Adipose tissue (tissue), 3 donors: ENCODE results near the gene SH2D1A. TPM values are rescaled to one million over a fixed set of nuclear protein-coding genes. Genes with fewer than 3 reads are reported as not detected.

Experiments used
- H3K27ac ChIP-seq: one replicate; pipeline ENCODE4 v1.5.1; 2013; ENCODE audit warnings: low read depth, low read length
- WGBS, 3 donors: extraction: QIAGEN DNeasy Blood & Tissue Kit; methylation state at CpG; one replicate each; pipeline ENCODE4 v1.1.7; 2013; 5-methylcytosine and 5-hydroxymethylcytosine counted together
- polyA plus RNA-seq, 3 donors: library from polyadenylated mRNA; stranded (reverse); fragments of 200-250 nt; gene quantifications; one replicate each; pipeline ENCODE4 v1.2.3, GENCODE V29; 2013
- donor health status: healthy with polysubstance abuse.
- donor health status: Bipolar disorder and iron deficiency.
- donor health status: healthy.

SH2D1A gene
- polyA plus RNA-seq, 3 donors, result 0.11 to 0.49 (median 0.14) TPM

GRCh38 chrX:124347242-124347641, 879 bp downstream of the SH2D1A start:
- H3K27ac ChIP-seq, result no peak overlapping the region
- WGBS, 3 donors, result 47 to 68% (median 57%) methylated on average over 5 of the region's 5 CpGs

GRCh38 chrX:124348182-124348581, 1.8 kb downstream of the SH2D1A start:
- whole genome bisulfite sequencing, 3 donors, result 62 to 82% (median 70%) methylated on average over 5 of the region's 5 CpGs
- H3K27ac ChIP-seq, result no peak overlapping the region

GRCh38 chrX:124348885-124349453, 2.6 kb downstream of the SH2D1A start:
- no peak overlapping the region for H3K27ac ChIP-seq
- WGBS, 3 donors, result 92 to 95% (median 92%) methylated on average over 6 of the region's 6 CpGs

- WGBS, 3 donors, result 48 to 73% (median 62%) methylated on average over 2 of the region's 2 CpGs
- H3K27ac ChIP-seq, result no peak overlapping the region
Measured at GRCh38 chrX:124354648-124355047, 8.3 kb downstream of the SH2D1A start.

- WGBS, 3 donors, result 44 to 65% (median 51%) methylated on average over 3 of the region's 3 CpGs
- H3K27ac ChIP-seq, result no peak overlapping the region
Measured at GRCh38 chrX:124358800-124359383, 12.5 kb downstream of the SH2D1A start.

DNA sequence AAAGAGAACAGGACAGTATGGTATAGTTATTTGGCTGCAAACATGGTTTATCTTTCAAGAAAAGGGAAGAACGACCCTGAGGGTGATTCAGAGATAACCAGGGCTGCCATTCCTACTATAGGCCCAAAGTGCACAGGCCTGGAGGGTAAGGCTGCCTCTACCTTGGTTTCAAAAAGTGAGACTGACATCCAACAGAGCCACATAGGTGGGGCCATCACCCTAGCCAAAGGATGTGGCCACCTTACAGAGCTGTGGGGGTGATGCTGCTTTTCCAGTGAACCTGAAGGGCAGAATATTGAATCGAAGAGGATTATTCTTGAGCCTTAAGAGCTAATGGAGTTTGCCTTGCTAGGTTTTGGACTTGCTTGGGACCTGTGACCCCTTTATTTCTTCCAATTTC, 15.7 kb downstream of the SH2D1A start:
- H3K27ac ChIP-seq, result no peak overlapping the region
- 55 to 78% (median 77%) methylated on average over 2 of the region's 2 CpGs for WGBS, 3 donors

- no peak overlapping the region for H3K27ac ChIP-seq
- WGBS, 3 donors, result 60 to 90% (median 75%) methylated on average over 1 of the region's 1 CpG
Measured at GRCh38 chrX:124362761-124363160, 16.4 kb downstream of the SH2D1A start.

DNA sequence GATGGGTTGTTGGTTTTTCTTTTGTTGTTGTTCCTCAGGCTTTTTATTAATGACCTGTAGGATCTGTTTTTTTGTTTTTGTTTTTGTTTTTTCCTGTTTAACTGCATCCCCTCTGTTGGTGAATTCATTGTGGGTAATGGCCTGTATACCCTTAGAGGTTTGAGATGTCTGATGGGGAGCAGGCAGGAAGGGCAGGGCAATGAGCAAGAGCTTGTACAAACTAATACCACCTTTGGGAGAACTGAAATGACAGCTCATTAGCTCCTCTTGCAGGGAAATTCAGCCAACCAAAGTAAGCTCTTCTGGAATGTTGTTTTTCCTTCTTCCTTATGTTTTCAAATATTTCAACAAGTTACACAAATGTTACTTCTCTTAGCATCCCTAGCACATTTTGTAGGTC, 23.4 kb downstream of the SH2D1A start:
- H3K27ac ChIP-seq, result no peak overlapping the region

GRCh38 chrX:124373348-124373747, 27.0 kb downstream of the SH2D1A start:
- no peak overlapping the region for H3K27ac ChIP-seq
- 44 to 88% (median 82%) methylated on average over 1 of the region's 1 CpG for WGBS, 3 donors

GRCh38 chrX:124378643-124379042, 32.3 kb downstream of the SH2D1A start:
- 37 to 72% (median 39%) methylated on average over 4 of the region's 4 CpGs for WGBS, 3 donors

GRCh38 chrX:124383354-124383753, 37.0 kb downstream of the SH2D1A start:
- H3K27ac ChIP-seq, result no peak overlapping the region
- WGBS, 3 donors, result 47 to 88% (median 56%) methylated on average over 4 of the region's 4 CpGs

More at GRCh38 chrX:124378643-124379042, 32.3 kb downstream of the SH2D1A start:
- no peak overlapping the region for H3K27ac ChIP-seq

GRCh38 chrX:124386401-124386800, 40.0 kb downstream of the SH2D1A start:
- 63 to 86% (median 64%) methylated on average over 6 of the region's 6 CpGs for WGBS, 3 donors
- H3K27ac ChIP-seq, result no peak overlapping the region

DNA sequence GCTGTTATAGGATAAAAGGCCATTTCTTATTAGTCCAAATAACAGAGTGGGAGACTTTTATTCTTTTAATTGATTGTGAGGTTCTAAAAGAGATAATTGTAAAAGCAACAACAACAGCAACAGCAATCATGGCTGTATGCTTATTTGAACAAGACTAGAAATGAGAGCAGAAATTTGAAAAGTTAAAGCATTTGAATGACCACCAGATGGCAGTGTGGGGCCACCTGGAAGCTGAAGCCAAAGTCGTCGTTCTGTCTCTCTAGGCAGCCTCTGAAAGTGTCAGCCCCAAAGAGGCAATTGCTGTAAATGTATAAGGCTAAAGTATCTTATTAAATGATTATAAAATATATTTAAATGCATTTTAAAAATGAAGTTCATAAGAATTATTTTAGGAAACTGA, 42.2 kb downstream of the SH2D1A start:
- WGBS, 3 donors, result 0 to 7% (median 3%) methylated on average over 1 to 2 of the region's 2 CpGs

GRCh38 chrX:124392794-124393193, 46.4 kb downstream of the SH2D1A start:
- no peak overlapping the region for H3K27ac ChIP-seq
- 61 to 87% (median 77%) methylated on average over 3 of the region's 3 CpGs for WGBS, 3 donors

More for the DNA sequence above, 42.2 kb downstream of the SH2D1A start:
- no peak overlapping the region for H3K27ac ChIP-seq

DNA sequence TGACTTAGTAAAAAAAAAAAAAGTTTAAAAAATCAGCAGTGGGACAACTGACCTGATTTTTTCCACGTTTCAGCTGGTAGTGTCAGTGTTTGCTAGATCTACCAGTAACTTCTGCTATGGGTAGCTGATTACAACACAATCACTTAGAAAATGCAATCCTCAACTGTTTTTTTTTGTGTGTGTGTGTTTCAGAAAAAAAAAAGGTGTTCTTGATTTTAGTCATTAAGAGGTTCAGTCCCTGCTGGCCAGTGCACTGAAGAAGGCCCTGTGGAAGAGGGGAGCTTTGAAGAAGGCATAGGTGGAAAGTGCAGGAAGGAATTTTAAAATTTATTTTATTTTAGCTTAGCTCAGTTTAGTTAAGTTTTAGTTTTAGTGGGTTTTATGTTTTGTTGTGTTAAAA, 46.9 kb downstream of the SH2D1A start:
- no peak overlapping the region for H3K27ac ChIP-seq
- WGBS, 3 donors, result 47 to 100% (median 49%) methylated on average over 1 of the region's 1 CpG

DNA sequence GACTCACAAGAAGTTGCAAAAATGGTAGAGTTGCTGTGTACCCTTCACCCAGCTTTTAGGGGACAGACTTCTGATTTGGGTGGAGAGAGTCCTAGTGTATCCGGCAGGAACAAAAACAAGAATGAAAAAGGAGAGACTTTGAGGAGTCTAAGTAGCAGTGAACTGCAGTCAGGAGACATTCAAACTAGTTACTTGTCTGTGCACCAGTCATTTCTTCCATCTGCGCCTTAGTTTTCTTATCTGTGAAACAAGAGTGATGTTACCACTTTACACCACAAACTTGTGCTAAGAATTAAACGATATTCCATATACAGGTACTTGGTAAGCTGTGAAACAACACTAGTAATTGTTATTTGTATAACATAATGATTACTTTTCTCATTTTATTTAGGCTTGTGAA, 47.3 kb downstream of the SH2D1A start:
- 69 to 90% (median 89%) methylated on average over 3 of the region's 3 CpGs for WGBS, 3 donors

GRCh38 chrX:124395145-124395880, 49.0 kb downstream of the SH2D1A start:
- H3K27ac ChIP-seq, result no peak overlapping the region
- WGBS, 3 donors, result 51 to 60% (median 57%) methylated on average over 3 of the region's 3 CpGs

More for the DNA sequence above, 47.3 kb downstream of the SH2D1A start:
- H3K27ac ChIP-seq, result no peak overlapping the region

DNA sequence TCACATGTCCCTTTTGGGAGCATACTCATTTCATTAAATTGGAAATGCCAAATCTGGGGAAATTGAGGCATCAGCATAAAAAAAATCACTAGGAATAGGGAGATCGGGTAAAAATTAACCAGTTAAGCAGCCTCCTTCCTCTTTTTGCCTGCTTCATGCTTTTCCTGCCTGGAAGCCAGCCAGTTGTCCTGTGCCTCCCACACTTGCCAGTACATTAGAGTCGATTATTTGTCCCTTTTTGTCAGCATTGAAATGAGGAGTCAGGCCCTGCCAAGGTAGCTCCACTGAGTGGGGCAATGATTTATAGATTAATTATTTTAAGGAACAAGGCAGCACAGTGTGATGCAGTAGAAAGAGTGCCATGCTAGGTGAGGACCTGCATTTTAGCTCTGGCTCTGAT, 55.3 kb downstream of the SH2D1A start:
- H3K27ac ChIP-seq, result no peak overlapping the region
- WGBS, 3 donors, result 25 to 35% (median 29%) methylated on average over 2 of the region's 2 CpGs

GRCh38 chrX:124405868-124406267, 59.5 kb downstream of the SH2D1A start:
- H3K27ac ChIP-seq, result no peak overlapping the region
- WGBS, 3 donors, result 56 to 95% (median 92%) methylated on average over 1 of the region's 1 CpG
